ENCODE measurements around the gene OSTF1.

Gene OSTF1

DNA sequence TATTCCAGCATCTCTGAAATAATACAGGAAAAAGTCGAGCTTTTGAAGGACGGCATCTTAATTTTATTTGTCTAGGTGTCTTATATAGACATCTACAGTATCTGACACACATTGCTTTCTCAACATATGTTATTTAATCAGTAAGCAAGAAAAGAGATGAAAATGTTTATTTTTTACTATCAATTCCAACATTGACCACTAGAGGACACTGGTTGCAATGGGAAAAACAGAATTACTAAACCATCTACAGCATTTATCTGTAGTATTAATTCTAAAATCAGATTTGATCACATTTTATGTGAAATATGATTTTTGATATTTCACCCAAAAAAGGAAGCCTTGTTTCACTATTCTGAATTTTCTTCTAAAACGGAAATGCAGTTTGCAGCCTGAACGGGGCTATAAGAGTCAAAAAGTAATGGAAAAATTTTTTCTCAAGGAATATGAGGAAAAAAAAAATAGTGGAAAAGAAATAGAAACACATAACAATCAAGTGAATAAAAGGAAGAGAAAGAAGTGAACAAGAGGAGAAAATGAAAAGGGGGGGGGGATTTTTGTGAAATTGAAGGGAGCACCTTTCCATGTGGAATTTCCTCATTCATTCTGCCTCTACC, 98.6 kb downstream of the OSTF1 start:
- H3K9me3 ChIP-seq (ENCODE audit: control insufficient read depth in 2 of 2, low read length in 2 of 2): no peaks in the 10 kb centered on the region
- H3K36me3 ChIP-seq (ENCODE audit: control insufficient read depth in 2 of 2, insufficient read depth in 2 of 2, low read length in 2 of 2): no peaks in the 10 kb centered on the region
- no peaks in the 10 kb centered on the region for H3K4me1 ChIP-seq (ENCODE audit: control insufficient read depth, insufficient read depth, low read length)
- no peak overlapping the region for H3K9ac ChIP-seq (ENCODE audit: low read length in 2 of 2)
- no peak overlapping the region for H3K4me3 ChIP-seq (ENCODE audit: low read length in 2 of 2)
- no peaks in the 10 kb centered on the region for H3K27me3 ChIP-seq (ENCODE audit: control insufficient read depth in 1 of 2, insufficient read depth in 2 of 2, low read length in 2 of 2)
- H3K27ac ChIP-seq (ENCODE audit: low read length): no peak overlapping the region

DNA sequence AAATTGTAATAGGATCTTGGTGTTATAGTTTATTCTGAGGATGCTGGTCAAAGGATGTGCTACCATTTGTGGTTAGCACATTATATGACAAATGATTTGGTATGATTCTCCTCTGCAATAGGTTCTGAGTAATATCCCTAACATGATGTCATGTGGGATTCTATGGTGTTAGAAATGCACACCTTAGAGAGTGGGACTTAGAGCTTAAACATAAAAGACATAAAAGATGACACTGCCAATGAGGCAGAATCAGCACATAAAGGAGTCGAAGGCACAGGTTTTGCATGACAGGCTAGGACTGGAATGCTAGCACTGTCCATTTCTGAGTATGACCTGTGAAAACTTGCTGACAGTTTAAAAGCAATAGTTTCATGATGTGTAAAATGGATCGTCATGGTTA, 100.4 kb downstream of the OSTF1 start:
- no peak overlapping the region for H3K4me3 ChIP-seq (ENCODE audit: low read length in 2 of 2)
- H3K36me3 ChIP-seq (ENCODE audit: control insufficient read depth in 2 of 2, insufficient read depth in 2 of 2, low read length in 2 of 2): no peaks in the 10 kb centered on the region
- no peaks in the 10 kb centered on the region for H3K9me3 ChIP-seq (ENCODE audit: control insufficient read depth in 2 of 2, low read length in 2 of 2)
- H3K27me3 ChIP-seq (ENCODE audit: control insufficient read depth in 1 of 2, insufficient read depth in 2 of 2, low read length in 2 of 2): no peaks in the 10 kb centered on the region
- no peak overlapping the region for H3K9ac ChIP-seq (ENCODE audit: low read length in 2 of 2)
- no peaks in the 10 kb centered on the region for H3K4me1 ChIP-seq (ENCODE audit: control insufficient read depth, insufficient read depth, low read length)
- H3K27ac ChIP-seq (ENCODE audit: low read length): no peak overlapping the region

DNA sequence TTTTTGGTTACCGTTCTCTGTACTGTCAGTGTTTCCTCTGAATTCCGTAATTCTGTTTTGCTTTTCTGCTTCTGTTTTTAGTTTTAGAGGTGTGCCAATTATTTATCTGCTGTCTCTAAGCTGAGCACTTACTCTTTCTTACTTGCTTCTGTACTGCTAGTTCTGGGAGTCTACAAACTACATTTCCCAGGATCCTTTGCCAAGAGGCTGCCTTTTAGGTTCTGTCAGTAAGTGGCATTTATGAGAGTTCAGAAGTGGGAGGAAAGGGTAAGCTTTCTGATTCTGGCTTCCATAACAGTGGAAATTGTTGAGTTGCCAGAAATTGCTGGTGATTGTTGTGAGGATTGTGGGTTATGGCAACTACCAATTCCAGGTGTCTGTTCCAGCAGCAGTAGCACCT, 102.4 kb downstream of the OSTF1 start:
- H3K9ac ChIP-seq (ENCODE audit: low read length in 2 of 2): no peak overlapping the region
- no peaks in the 10 kb centered on the region for H3K4me1 ChIP-seq (ENCODE audit: control insufficient read depth, insufficient read depth, low read length)
- no peaks in the 10 kb centered on the region for H3K27me3 ChIP-seq (ENCODE audit: control insufficient read depth in 1 of 2, insufficient read depth in 2 of 2, low read length in 2 of 2)
- no peaks in the 10 kb centered on the region for H3K9me3 ChIP-seq (ENCODE audit: control insufficient read depth in 2 of 2, low read length in 2 of 2)
- H3K4me3 ChIP-seq (ENCODE audit: low read length in 2 of 2): no peak overlapping the region
- no peak overlapping the region for H3K27ac ChIP-seq (ENCODE audit: low read length)
- no peaks in the 10 kb centered on the region for H3K36me3 ChIP-seq (ENCODE audit: control insufficient read depth in 2 of 2, insufficient read depth in 2 of 2, low read length in 2 of 2)
